Fibroblast of the aortic adventitia (primary cell): ENCODE results near the gene KCNK5. TPM values are rescaled to one million over a fixed set of nuclear protein-coding genes. Genes with fewer than 3 reads are reported as not detected.

Experiments
- DNase-seq: peaks from one replicate; pipeline ENCODE4 v3.0.0-alpha.2; 2010; ENCODE audit warnings: low read depth
- H3K4me3 ChIP-seq: 2 replicates; pipeline ENCODE4 v1.5.1; 2011; ENCODE audit warnings: low read depth, mild to moderate bottlenecking, control low read depth, low read length, moderate library complexity
- CTCF ChIP-seq: IDR thresholded peaks from 2 replicates; pipeline ENCODE4 v1.5.1; 2011; ENCODE audit warnings: mild to moderate bottlenecking, low read length, control low read depth, inconsistent platforms; ENCODE audit not compliant: insufficient read depth
- total RNA-seq: library from RNA; depleted of rRNA; stranded (reverse); fragments of >200 nt; gene quantifications from 2 replicates; pipeline ENCODE4 v1.2.3, GENCODE V29; 2012; ENCODE audit warnings: low replicate concordance

The KCNK5 gene
- total RNA-seq, 1 donor, result under 0.01 TPM

GRCh38 chr6:39225543-39225942, 3.7 kb downstream of the KCNK5 start:
- TF ChIP-seq CTCF, result no peak
- no peak for DNase-seq
- no peak overlapping the region for H3K4me3 ChIP-seq

GRCh38 chr6:39224523-39225182, 4.6 kb downstream of the KCNK5 start:
- TF ChIP-seq CTCF, result no peak
- DNase-seq, result no peak
- H3K4me3 ChIP-seq, result no peak overlapping the region

GRCh38 chr6:39224011-39224410, 5.3 kb downstream of the KCNK5 start:
- no peak for TF ChIP-seq CTCF
- no peak for DNase-seq

GRCh38 chr6:39223555-39223954, 5.7 kb downstream of the KCNK5 start:
- no peak for TF ChIP-seq CTCF
- H3K4me3 ChIP-seq, result no peak overlapping the region
- DNase-seq, result no peak

More at GRCh38 chr6:39224011-39224410, 5.3 kb downstream of the KCNK5 start:
- H3K4me3 ChIP-seq, result no peak overlapping the region

GRCh38 chr6:39223061-39223460, 6.2 kb downstream of the KCNK5 start:
- DNase-seq, result no peak
- no peak overlapping the region for H3K4me3 ChIP-seq
- TF ChIP-seq CTCF, result no peak

GRCh38 chr6:39221779-39222641, 7.3 kb downstream of the KCNK5 start:
- no peak overlapping the region for H3K4me3 ChIP-seq
- DNase-seq, result no peak
- TF ChIP-seq CTCF, result no peak
